Amniotic epithelial cell (primary cell): ENCODE measurements around the gene GLCE.
A peak's percentile ranks its signal among the peaks of the same experiment; 100 is the strongest.
"Not testable (repeated sequence)": the region's sequence is repeated elsewhere in the genome, so short reads cannot be mapped to it uniquely, and the experiment has no call there.

Experiments used
- DNase-seq: peaks from one replicate; pipeline ENCODE4 v3.0.0-alpha.2; 2010; ENCODE audit warnings: low read depth

GLCE gene

DNA sequence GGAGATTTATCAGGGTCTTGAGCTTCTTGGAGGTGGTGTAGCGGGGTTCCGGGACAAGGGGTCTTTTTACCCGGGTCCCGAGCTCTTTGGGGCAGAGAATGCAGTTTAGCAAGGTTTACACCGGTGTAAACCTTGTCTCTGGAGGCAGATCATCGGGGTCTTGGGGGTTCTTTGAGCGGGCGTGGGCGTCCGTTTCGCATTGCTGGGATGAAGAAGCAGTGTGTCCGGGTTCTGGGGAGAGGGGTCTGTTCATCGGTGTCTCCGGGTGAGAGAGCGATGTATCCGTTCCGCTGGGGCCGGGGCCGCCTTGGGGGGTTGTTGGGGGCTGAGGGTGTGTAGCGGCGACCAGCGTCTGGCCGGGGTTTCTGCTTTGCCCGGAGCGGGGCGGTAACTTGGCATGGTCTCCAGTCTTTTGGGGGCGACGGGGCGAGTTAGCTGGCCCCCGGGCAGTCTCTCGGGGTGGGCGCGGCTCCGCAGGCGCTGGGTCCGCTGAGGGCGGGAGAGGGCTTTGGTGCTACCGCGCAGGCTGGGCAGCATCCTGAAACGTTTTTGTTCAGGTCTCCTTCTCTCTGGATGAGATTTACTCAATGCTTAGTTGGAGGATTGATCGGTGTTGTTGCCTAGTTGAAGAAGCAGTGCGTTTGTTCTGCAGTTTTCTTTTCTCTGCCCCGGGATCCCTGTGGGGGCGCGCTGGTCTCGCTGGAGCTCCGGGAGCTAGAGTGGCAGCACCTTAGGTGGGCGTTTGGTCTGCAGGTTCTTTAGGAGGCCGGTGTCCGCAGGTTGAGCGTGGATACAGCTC, 843 bp downstream of the GLCE start:
- DNase-seq: peak; percentile 19

DNA sequence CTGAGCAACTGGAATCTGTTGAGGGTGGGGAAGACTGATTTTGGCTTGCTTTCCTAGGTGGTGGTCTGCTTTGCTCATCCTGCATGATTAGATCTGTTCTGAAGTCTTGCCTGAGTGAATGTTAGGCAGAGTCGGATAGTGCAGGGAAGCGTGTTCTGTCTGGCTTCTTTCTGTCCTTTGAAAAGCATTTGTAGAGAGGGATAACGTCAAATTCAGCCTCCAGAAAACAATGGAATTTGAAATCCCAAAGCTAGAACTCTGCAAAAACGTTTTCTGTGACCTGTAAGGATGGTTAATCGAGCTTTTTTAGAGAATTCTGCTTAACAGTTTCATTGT, 1.4 kb downstream of the GLCE start:
- DNase-seq: no peak

DNA sequence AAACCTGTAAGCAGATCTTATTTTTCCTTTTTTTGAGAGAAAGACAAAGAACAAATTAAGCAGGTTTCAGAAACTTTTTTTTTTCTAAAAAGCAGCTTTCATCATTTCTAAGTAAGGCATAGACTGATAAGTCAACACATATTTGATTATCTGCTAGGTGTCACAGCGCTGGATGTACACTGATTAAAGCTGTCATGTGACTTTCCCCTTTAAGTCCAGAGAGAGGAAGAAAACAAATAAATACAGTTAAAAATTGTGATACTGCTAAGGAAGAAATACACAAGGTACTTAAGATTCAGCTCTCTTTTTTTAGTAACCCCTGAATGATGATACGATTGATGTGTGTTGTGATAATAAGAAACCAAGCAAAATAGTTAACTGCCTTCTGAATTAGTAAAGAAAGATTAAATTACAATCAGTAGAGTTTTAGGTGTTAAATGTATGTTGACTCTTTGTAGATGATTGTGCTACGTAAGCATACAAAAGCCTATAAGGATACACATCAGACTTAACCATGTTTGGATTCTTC, 2.8 kb downstream of the GLCE start:
- no peak for DNase-seq

- peak; percentile 87 for DNase-seq
Observed at GRCh38 chr15:69164807-69165636, 4.6 kb downstream of the GLCE start.

GRCh38 chr15:69165637-69166025, 5.2 kb downstream of the GLCE start:
- no peak for DNase-seq

- no peak for DNase-seq
Observed at GRCh38 chr15:69167218-69167846, 6.9 kb downstream of the GLCE start.

DNA sequence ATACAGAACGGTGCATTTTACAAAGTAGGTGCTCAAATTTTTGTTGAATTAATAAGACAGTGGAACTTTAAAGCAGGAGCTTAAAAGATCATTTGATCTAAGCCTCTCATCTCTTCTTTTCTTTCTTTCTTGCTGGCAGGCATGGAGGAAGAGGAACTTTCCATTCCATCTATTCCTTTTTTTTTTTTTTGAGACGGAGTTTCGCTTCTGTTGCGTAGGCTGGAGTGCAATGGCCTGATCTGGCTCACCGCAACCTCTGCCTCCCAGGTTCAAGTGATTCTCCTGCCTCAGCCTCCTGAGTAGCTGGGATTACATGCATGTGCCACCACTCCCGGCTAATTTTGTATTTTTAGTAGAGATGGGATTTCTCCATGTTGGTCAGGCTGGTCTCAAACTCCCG, 7.9 kb downstream of the GLCE start:
- not testable (repeated sequence) for DNase-seq

DNA sequence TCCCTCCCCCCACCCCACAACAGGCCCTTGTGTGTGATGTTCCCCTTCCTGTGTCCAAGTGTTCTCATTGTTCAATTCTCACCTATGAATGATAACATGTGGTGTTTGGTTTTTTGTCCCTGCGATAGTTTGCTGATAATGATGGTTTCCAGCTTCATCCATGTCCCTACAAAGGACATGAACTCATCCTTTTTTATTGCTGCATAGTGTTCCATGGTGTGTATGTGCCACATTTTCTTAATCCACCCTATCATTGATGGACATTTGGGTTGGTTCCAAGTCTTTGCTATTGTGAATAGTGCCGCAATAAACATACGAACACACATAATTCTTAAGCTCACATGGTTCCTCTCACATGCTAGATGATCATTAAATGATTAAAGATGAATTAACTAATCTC, 9.1 kb downstream of the GLCE start:
- not testable (repeated sequence) for DNase-seq

DNA sequence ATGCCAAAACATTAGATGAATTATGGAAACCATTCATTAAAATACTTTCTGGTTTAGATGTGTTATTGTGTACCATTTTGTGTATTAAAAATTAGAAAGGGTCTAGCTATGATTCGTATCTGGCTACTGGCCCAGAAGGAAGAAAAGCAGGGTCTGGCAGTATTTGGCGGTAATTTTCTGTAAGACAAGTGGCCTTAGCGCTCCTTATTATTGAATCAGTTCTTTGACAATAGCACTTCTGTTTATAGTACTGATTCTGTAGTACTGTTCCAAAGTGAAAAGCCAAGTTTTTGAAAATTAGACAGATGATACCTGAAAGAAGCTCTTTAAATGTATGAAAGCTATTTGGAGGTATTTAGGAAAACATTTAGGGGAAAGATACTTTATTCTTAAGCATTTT, 10.2 kb downstream of the GLCE start:
- no peak for DNase-seq

- no peak for DNase-seq
Observed at GRCh38 chr15:69172847-69173246, 12.4 kb downstream of the GLCE start.

DNA sequence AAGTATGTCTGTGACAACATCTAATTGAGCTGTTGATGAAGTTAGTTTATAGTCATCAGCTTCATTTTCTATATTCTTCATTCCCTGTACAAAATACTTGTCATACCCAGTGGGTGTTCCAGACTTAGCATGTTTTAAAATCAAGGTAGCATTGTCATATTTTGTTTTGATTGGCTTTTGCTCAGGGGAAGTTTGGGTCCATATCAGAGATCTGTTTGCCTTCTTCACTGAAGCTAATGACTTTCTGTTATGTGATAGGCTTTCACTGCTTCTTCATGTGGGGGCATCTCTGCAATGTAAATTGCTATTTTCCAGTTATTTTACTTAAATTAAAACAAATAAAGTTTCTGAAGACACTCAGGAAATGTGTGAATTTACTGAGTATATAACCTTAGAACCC, 15.1 kb downstream of the GLCE start:
- DNase-seq: no peak

- no peak for DNase-seq
Observed at GRCh38 chr15:69181424-69181823, 21.0 kb downstream of the GLCE start.

DNA sequence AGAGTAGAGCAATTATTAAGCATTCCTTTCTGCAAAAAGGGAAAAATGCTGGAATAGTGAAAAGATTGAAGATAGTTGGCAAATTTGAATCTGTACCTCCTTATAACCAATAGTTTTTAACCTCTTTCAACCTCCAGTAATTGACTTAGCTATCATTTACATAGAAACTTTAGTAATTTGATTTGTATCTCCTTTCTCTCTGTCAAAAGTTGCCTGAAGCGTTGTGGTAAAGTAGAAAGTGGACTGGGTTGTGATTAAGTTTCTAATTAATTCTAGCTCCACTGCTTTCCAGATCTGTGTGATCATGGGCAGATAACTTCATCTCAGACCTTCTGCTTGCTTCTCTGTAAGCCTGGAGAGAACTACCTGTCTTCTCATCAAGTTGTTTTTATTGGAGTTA, 24.8 kb downstream of the GLCE start:
- no peak for DNase-seq

DNA sequence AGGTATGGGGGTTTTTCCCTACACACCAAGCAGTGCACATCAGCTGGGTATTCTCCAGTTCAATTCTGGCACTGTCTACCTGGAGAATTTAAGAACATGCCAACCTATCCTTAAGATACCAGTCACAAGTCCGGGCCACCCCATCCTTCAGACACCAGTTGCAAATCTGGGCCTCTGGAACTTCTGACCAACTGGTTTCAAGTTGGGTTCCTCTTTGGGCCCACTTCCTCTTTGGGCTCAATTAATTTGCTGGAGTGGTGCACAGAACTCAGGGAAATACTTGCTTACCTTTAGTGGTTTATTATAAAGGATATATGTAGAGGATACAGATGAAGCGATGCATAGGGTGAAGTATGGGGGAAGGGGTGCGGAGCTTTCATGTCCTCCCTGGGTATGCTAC, 25.3 kb downstream of the GLCE start:
- DNase-seq: no peak

DNA sequence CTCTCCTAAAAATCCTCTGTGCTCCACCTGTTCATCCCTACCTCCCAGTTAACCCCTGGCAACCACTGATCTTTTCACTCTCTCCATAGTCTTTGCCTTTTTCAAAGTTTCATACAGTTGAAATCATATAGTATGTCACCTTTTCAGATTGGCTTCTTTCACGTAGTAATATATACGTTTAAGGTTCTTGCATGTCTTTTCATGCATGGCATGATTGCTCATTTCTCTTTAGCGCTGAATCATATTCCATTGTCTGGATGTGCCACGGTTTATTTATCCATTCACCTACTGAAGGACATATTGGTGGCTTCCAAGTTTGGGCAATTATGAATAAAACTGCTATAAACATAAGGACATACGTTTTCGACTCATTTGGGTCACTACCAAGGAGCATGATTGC, 28.7 kb downstream of the GLCE start:
- DNase-seq: no peak

DNA sequence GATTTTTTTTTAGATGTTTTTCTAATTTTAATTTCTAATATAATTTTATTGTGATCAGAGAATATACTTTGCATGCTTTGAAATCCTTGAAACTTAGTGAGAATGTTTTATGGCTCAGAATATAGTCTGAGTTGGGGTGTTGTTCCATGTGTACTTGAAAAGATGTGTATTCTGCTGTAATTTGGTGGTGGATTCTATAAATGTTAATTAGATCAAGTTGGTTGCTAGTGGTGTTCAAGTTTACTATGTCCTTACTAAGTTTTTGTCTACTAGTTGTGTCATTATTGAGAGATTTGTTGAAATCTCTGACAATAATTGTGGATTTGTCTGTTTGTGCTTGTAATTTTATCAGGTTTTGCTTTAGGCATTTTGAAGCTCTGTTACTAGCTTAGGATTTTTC, 29.7 kb downstream of the GLCE start:
- no peak for DNase-seq

DNA sequence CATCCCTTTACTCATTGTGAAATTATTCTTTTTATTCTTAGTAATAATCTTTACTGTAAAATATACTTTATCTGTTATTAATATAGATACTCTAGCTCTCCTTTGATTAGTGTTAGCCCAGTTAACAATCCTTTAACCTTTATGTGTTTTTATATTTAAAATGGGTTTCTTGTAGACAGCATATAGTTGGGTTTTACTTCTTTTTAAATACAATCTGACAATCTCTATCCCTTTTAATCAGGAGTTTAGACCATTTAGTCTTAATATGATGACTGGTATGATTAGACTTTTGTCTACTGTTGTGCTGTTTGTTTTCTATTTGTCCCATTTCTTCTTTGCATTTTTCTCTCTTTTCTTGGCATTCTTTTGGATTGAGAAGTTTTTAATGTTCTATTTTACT, 30.1 kb downstream of the GLCE start:
- DNase-seq: no peak

DNA sequence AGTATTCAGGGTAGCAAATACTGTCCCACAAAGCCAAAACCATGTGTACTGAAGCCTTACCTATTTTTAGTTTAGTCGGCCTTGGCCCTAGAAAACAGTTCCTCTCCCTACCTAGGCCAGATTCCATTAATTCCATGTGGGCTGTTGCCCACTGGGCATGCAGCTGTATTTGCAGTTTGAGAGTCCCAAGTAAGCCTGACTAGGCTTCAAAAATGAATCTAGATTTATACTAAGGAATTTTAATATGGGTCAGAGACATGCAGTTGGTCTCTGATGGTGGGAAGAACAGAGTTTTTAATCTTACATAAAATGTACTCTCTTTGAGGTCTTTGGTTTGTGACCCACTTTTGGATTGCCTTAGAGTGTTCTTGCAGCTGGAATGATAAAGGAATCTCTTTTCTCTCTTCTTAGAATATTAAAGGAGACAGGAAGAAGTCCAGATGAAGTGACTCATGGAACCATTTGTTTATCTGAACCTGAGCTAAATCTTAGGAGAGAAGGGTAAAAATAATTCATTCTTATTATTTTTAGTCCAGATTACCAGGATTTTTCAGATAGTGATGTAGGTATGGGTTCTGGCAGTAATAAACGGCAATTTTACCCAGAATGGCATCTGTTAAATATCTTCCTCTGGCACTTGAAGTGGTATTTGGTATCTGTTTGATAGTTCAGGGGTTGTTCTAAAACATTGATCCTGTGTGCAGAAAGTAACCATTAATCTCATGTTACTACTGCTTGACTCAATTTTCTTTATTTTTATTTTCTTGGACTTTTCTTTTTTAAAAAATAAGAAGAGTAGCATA, 33.8 kb downstream of the GLCE start:
- peak; percentile 77 for DNase-seq

- DNase-seq: peak; percentile 79
Observed at GRCh38 chr15:69194854-69195253, 34.4 kb downstream of the GLCE start.

GRCh38 chr15:69200832-69201745, 40.7 kb downstream of the GLCE start:
- DNase-seq: no peak

DNA sequence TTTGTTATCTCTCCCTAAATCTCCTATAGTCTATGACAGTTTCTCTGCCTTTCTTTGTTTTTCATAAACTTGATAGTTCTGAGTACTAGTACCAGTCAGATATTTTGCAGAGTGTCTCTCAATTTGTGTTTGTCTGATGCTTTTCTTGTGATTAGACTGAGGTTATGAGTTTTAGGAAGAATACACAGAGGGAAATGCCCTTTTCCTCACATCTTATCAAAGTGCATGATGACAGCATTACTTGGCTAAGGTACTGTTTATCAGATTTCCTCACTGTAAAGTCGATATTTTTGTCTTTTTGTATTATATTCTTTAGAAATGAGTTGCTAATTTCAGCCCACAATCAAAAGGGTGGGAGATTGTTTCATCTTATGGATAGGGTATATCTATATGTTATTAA, 45.6 kb downstream of the GLCE start:
- DNase-seq: no peak
